ENCODE data around the gene STARD3.
A peak's percentile ranks its signal among the peaks of the same experiment; 100 is the strongest.

DNA sequence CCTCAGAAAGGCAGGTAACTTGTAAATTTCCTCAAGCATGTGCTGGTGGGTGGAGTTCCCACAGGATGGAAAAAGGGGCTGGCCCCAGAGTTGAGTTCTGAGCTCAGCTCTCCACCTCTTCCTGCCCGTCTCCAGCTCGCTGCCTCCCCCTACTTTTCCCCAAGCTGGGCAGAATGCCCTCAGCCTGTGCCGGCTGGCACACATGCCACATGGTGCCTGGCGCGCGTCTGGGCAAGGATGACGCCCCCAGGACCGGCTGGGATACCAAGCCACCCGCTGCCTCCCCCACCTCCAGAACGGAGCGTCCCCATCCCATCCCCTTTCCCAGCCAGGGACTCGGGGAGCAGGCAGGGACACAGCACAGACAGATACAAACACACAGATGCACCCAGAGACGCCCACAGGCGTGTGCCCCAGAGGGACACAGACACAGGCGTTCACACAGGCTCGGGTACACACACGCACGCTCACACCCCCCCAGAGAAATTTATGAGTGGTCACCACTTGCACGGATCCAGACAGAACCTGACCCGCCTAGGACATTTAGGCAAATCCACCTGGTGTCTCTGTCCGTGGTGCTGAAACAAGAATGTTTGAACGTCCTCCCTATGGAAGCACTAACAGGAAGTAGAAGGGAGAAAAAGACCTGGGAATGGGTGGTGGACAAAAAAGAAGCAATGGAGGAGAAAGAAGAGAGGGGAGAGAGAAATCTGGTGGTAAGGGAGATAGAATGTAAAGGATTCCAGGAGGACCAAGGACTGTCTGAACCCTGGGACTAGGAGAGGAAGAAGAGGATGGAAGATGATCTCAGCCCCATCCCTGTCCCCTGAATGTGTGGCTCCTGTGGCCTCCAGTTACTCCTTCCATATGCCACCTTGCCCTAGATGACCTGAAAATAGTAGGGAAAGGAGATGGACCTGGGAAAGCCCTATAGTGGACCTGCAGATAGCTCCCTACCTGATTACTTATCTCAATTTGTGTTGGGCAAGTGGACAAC, 44.7 kb upstream of the STARD3 start:
- TF ChIP-seq ELF4 (CRISPR knock-in tag; IDR thresholded peaks at IDR 0.05; ENCODE audit: low read depth) (no peak), ATF1 (CRISPR knock-in tag; IDR thresholded peaks at IDR 0.05) (no peak), CBFB (CRISPR knock-in tag; IDR thresholded peaks at IDR 0.05; ENCODE audit: low read depth) (no peak), TEAD1 (CRISPR knock-in tag; IDR thresholded peaks at IDR 0.05) (no peak; the same call in 1 of the 2 replicates), RELA (CRISPR knock-in tag; IDR thresholded peaks at IDR 0.05; ENCODE audit: borderline replicate concordance) (no peak), SP1 (CRISPR knock-in tag; conservative IDR thresholded peaks at IDR 0.05) (no peak), NFE2L1 (CRISPR knock-in tag; IDR thresholded peaks at IDR 0.05) (no peak; the same call in 1 of the 2 replicates)
- TF ChIP-seq, protein P1, sequence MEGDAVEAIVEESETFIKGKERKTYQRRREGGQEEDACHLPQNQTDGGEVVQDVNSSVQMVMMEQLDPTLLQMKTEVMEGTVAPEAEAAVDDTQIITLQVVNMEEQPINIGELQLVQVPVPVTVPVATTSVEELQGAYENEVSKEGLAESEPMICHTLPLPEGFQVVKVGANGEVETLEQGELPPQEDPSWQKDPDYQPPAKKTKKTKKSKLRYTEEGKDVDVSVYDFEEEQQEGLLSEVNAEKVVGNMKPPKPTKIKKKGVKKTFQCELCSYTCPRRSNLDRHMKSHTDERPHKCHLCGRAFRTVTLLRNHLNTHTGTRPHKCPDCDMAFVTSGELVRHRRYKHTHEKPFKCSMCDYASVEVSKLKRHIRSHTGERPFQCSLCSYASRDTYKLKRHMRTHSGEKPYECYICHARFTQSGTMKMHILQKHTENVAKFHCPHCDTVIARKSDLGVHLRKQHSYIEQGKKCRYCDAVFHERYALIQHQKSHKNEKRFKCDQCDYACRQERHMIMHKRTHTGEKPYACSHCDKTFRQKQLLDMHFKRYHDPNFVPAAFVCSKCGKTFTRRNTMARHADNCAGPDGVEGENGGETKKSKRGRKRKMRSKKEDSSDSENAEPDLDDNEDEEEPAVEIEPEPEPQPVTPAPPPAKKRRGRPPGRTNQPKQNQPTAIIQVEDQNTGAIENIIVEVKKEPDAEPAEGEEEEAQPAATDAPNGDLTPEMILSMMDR (IDR thresholded peaks at IDR 0.05) = no peak
- TF ChIP-seq, protein P2, sequence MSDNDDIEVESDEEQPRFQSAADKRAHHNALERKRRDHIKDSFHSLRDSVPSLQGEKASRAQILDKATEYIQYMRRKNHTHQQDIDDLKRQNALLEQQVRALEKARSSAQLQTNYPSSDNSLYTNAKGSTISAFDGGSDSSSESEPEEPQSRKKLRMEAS (CRISPR knock-in tag; IDR thresholded peaks at IDR 0.05) = no peak
- TF ChIP-seq, protein P3, sequence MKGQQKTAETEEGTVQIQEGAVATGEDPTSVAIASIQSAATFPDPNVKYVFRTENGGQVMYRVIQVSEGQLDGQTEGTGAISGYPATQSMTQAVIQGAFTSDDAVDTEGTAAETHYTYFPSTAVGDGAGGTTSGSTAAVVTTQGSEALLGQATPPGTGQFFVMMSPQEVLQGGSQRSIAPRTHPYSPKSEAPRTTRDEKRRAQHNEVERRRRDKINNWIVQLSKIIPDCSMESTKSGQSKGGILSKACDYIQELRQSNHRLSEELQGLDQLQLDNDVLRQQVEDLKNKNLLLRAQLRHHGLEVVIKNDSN (CRISPR knock-in tag; IDR thresholded peaks at IDR 0.05) = peak; percentile 64
